HG02981 (cell line): ENCODE results near the gene DMD.
A peak's percentile ranks its signal among the peaks of the same experiment; 100 is the strongest.

ENCODE experiments used
- ATAC-seq: cut with Tn5 transposase; IDR thresholded peaks from one replicate; pipeline ENCODE4 v1.9.1; 2021; ENCODE audit warnings: mild to moderate bottlenecking, moderate library complexity; ENCODE audit not compliant: unreplicated experiment

The DMD gene

GRCh38 chrX:31093639-31093975, 2117.7 kb downstream of the DMD start:
- ATAC-seq, result no peak

- ATAC-seq, result peak; percentile 58
Observed at GRCh38 chrX:31092970-31093638, 2118.2 kb downstream of the DMD start.

DNA sequence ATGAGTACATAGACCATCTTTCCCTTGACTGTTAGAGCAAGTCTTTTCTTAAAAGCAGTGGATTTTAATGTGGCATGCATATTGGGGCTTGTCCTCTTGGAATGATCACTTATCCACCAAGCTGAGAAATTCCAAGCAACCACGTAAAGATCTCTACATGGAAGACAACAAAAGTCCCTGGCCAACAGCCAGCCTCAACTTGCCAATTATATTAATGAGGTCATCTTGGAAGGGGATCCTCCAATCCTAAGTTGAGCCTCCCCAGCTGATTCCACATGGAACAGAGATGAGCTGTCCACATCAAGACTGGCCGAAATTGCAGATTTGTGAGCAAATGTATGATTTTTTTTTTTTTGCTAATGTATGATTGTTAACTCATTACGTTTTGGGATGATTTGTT, 2118.9 kb downstream of the DMD start:
- no peak for ATAC-seq

GRCh38 chrX:31091819-31092218, 2119.5 kb downstream of the DMD start:
- no peak for ATAC-seq

- no peak for ATAC-seq
Observed at GRCh38 chrX:31074522-31074921, 2136.8 kb downstream of the DMD start.

- ATAC-seq, result no peak
Observed at GRCh38 chrX:31071725-31072124, 2139.6 kb downstream of the DMD start, which contains the start of gene FTHL17. FTHL17 (minus strand) TSS chrX:31072041; CDS start chrX:31071953, 88 bp downstream.

DNA sequence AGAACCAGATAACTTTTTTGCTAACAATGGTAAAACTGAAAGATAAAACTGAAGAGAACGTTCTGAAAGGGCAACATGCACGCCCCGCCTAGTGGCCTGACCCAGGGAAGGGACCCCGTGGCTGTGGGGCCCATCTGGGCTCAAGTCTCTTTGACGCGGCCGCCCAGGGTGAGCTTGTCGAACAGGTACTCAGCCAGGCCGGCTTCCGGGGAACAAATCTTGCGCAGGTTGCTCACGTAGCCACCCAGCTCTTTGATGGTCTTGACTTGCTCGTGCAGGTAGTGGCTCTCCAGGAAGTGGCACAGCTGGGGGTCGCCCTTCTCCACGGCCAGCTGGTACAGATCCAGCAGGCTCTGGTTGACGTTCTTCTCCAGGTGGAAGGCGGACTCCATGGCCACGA, 2140.1 kb downstream of the DMD start:
- no peak for ATAC-seq

- peak; percentile 61 for ATAC-seq
Observed at GRCh38 chrX:31070057-31070468, 2141.3 kb downstream of the DMD start.
